Body of pancreas (tissue), 4 donors: ENCODE results near the gene CCND1.

Source experiments
- POLR2A ChIP-seq, 3 donors: fragments of 450-650 bp; IDR thresholded peaks; one replicate each; pipeline ENCODE4 v1.6.1; 2016; ENCODE audit warnings: antibody characterized with exemption in 3 of 3, mild to moderate bottlenecking in 2 of 3
- TF ChIP-seq, protein P1 (sequence below), 7 experiments: fragments of 450-650 bp in 4 of 7; fragments of 200-600 bp in 3 of 7; sonication (generic) in 3 of 7; IDR thresholded peaks; one replicate each; pipeline ENCODE4 v1.5.1; 2016 to 2019; ENCODE audit warnings: antibody characterized with exemption in 7 of 7

DNA sequence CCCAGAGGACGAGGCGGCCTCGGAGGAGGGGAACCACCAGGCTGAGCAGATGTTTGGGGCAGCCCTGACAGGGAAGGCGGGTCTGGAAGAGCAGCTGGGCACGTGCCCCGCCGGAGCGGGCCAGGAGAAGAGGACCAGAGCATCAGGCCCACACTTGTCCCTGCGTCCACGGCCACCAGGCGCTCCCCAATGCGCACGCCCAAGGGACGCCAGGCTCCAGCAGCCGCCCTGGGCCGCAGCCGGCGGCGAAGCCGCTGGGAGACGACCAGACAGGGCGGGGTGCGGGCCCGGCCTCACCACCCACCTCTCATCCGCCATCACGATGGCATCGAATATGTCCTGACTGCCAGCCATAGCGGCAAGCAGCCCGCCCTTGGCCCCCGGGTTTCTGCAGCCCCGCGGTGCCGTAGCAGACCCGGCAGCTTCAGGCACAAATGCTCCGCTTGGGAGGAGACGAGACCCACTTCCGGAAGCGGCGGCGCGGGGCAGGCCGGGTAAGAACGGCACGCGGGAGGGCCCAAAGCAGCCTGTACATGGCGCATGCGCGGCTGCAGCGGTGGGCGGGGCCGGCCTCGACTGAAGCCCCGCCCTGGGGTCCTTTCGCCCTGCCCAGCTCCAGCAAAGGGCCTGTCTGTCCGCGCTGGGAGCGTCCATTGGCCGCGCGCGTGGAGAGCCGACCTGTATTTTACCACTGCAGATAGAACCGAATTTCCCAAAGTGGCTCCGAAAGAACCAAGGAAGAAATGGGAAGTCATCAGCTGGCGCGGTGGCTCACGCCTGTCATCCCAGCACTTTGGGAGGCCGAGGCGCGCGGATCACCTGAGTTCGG is 34.1 kb downstream of the CCND1 start, which contains the start of gene LTO1:
- TF ChIP-seq, protein P1, sequence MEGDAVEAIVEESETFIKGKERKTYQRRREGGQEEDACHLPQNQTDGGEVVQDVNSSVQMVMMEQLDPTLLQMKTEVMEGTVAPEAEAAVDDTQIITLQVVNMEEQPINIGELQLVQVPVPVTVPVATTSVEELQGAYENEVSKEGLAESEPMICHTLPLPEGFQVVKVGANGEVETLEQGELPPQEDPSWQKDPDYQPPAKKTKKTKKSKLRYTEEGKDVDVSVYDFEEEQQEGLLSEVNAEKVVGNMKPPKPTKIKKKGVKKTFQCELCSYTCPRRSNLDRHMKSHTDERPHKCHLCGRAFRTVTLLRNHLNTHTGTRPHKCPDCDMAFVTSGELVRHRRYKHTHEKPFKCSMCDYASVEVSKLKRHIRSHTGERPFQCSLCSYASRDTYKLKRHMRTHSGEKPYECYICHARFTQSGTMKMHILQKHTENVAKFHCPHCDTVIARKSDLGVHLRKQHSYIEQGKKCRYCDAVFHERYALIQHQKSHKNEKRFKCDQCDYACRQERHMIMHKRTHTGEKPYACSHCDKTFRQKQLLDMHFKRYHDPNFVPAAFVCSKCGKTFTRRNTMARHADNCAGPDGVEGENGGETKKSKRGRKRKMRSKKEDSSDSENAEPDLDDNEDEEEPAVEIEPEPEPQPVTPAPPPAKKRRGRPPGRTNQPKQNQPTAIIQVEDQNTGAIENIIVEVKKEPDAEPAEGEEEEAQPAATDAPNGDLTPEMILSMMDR (IDR thresholded peaks at IDR 0.05) = no peak
- peak; percentile 65 to 85 (median 83) for TF ChIP-seq POLR2A (IDR thresholded peaks at IDR 0.05)
